Activated CD8-positive, alpha-beta memory T cell treated with anti-CD3 and anti-CD28 coated beads for 4 hours (primary cell): ENCODE data around the gene ZNF549.
"Not testable (repeated sequence)": the region's sequence is repeated elsewhere in the genome, so short reads cannot be mapped to it uniquely, and the experiment has no call there.

Source experiments
- DNase-seq, 2 donors: peaks; one replicate each; pipeline ENCODE4 v3.0.0-alpha.2; 2020; ENCODE audit warnings: low read depth in 2 of 2

The ZNF549 gene

GRCh38 chr19:57527136-57527881 is at the start of gene ZNF549:
Gene ZNF549, plus strand, starts transcription at chr19:57527356. Its CDS starts 218 bp downstream, at chr19:57527574.
- DNase-seq, result peak; percentile 76 to 79

- DNase-seq, result peak; percentile 89 to 91
These were observed 39.5 kb upstream of the ZNF549 start, which contains the start of gene ZNF419 for GRCh38 chr19:57487477-57488298. Gene ZNF419, plus strand, starts transcription at chr19:57487750. Its CDS starts 201 bp downstream, at chr19:57487951.

GRCh38 chr19:57488299-57488644 is 38.9 kb upstream of the ZNF549 start:
- DNase-seq, result not testable (repeated sequence)

- DNase-seq, result not testable (repeated sequence)
These were observed 27.9 kb upstream of the ZNF549 start for GRCh38 chr19:57499332-57499679.

- peak; percentile 92 to 95 for DNase-seq
These were observed 27.3 kb upstream of the ZNF549 start, which contains the start of gene ZNF773 for GRCh38 chr19:57499680-57500395. Gene ZNF773, plus strand, starts transcription at chr19:57499938. Its CDS starts 143 bp downstream, at chr19:57500081.

- not testable (repeated sequence) for DNase-seq
These were observed 26.8 kb upstream of the ZNF549 start for GRCh38 chr19:57500400-57500799.

- no peak for DNase-seq
These were observed 21.0 kb upstream of the ZNF549 start for GRCh38 chr19:57506163-57506562.

- no peak for DNase-seq
These were observed 15.7 kb upstream of the ZNF549 start for GRCh38 chr19:57511484-57511883.

- no peak for DNase-seq
These were observed 14.3 kb upstream of the ZNF549 start for GRCh38 chr19:57512845-57513244.

- no peak for DNase-seq
These were observed 11.9 kb upstream of the ZNF549 start for GRCh38 chr19:57515255-57515654.

- DNase-seq, result not testable (repeated sequence)
These were observed 9.1 kb upstream of the ZNF549 start for GRCh38 chr19:57518021-57518420.

- DNase-seq, result no peak
These were observed 10.9 kb downstream of the ZNF549 start for GRCh38 chr19:57537953-57538547.

- DNase-seq, result no peak
These were observed 19.4 kb downstream of the ZNF549 start for GRCh38 chr19:57546513-57546912.

GRCh38 chr19:57552432-57552831 is 25.3 kb downstream of the ZNF549 start:
- no peak for DNase-seq

- no peak for DNase-seq
These were observed 30.5 kb downstream of the ZNF549 start for GRCh38 chr19:57557659-57558058.

- DNase-seq, result no peak
These were observed 31.4 kb downstream of the ZNF549 start for GRCh38 chr19:57558525-57558924.

- no peak for DNase-seq
These were observed 31.9 kb downstream of the ZNF549 start for GRCh38 chr19:57559008-57559403.

GRCh38 chr19:57559404-57560025 is 32.4 kb downstream of the ZNF549 start, which contains the start of gene ZNF550:
Gene ZNF550, minus strand, starts transcription at chr19:57559863. Its CDS starts 181 bp downstream, at chr19:57559682.
- DNase-seq, result peak; percentile 78 to 81

GRCh38 chr19:57560049-57560491 is 32.9 kb downstream of the ZNF549 start:
- no peak for DNase-seq

GRCh38 chr19:57563547-57563946 is 36.4 kb downstream of the ZNF549 start:
- DNase-seq, result no peak
